IMR-90 (cell line): ENCODE data around the gene RTN4IP1. TPM values are rescaled to one million over a fixed set of nuclear protein-coding genes. Genes with fewer than 3 reads are reported as not detected.
A peak's percentile ranks its signal among the peaks of the same experiment; 100 is the strongest.

Experiments
- ATAC-seq: fragments of 200-7000 bp; cut with Tn5 transposase; 2 replicates; pipeline ENCODE4 v1.9.1; 2020; ENCODE audit warnings: low read depth, mild to moderate bottlenecking, moderate library complexity
- BruUV-seq: library from RNA; stranded (reverse); fragments of 400-500 nt; replicated peaks from 2 replicates; lab custom pipeline; 2021; lab: Mats Ljungman, UMichigan
- CTCF ChIA-PET: fragments of 300-600 bp; formaldehyde crosslinking; extraction: SDS; loops from one replicate; lab custom pipeline; 2021; ENCODE audit warnings: antibody characterized with exemption; lab: Yijun Ruan, JAX
- POLR2A ChIA-PET: fragments of 300-600 bp; sonication (Branson Sonifier 250); formaldehyde crosslinking; loops from one replicate; lab custom pipeline; 2022; ENCODE audit warnings: antibody characterized with exemption; ENCODE audit not compliant: unreplicated experiment; lab: Charles Lee
- DNase-seq: peaks from one replicate; pipeline ENCODE4 v3.0.0; 2013
- H2AFZ ChIP-seq: replicated peaks from 2 replicates; pipeline ENCODE3; 2013; ENCODE audit warnings: low read length, mild to moderate bottlenecking; ENCODE audit not compliant: poor library complexity
- H2AK5ac ChIP-seq: 2 replicates; pipeline ENCODE4 v1.6.1; 2013; ENCODE audit warnings: low read depth, low read length, inconsistent platforms
- H2AK9ac ChIP-seq: replicated peaks from 2 replicates; pipeline ENCODE3; 2013; ENCODE audit warnings: mild to moderate bottlenecking, low read depth, low read length, moderate library complexity; ENCODE audit not compliant: poor library complexity
- H2BK120ac ChIP-seq: 2 replicates; pipeline ENCODE4 v1.6.1; 2013; ENCODE audit warnings: low read depth, low read length, inconsistent platforms
- H2BK15ac ChIP-seq: 3 replicates; pipeline ENCODE4 v1.6.1; 2013; ENCODE audit warnings: low read depth, low read length, inconsistent platforms
- H2BK20ac ChIP-seq: 2 replicates; pipeline ENCODE4 v1.6.1; 2013; ENCODE audit warnings: low read depth, mild to moderate bottlenecking, inconsistent platforms, low read length, moderate library complexity
- H2BK5ac ChIP-seq: 2 replicates; pipeline ENCODE4 v1.6.1; 2013; ENCODE audit warnings: mild to moderate bottlenecking, low read depth, low read length, inconsistent platforms; ENCODE audit not compliant: poor library complexity, severe bottlenecking
- H3K14ac ChIP-seq: replicated peaks from 2 replicates; pipeline ENCODE4 v1.6.1; 2013; ENCODE audit warnings: low read depth, low read length, inconsistent platforms
- H3K18ac ChIP-seq: 2 replicates; pipeline ENCODE4 v1.6.1; 2013; ENCODE audit warnings: low read depth, low read length, control low read depth
- H3K23ac ChIP-seq: 2 replicates; pipeline ENCODE4 v1.6.1; 2013; ENCODE audit warnings: low read depth, low read length, inconsistent platforms
- H3K27ac ChIP-seq: 2 replicates; pipeline ENCODE4 v1.5.1; 2013; ENCODE audit warnings: mild to moderate bottlenecking, control low read depth, low read length; ENCODE audit not compliant: insufficient read depth
- H3K27me3 ChIP-seq: 2 replicates; pipeline ENCODE4 v1.6.1; 2013; ENCODE audit warnings: low read length; ENCODE audit not compliant: control insufficient read depth, insufficient read depth
- H3K36me3 ChIP-seq: 2 replicates; pipeline ENCODE4 v1.6.1; 2013; ENCODE audit warnings: low read length, mixed read lengths; ENCODE audit not compliant: control insufficient read depth, insufficient read depth
- H3K4ac ChIP-seq: 2 replicates; pipeline ENCODE4 v1.6.1; 2013; ENCODE audit warnings: low read depth, low read length, inconsistent platforms
- H3K4me1 ChIP-seq: 2 replicates; pipeline ENCODE4 v1.6.1; 2013; ENCODE audit warnings: low read length, mixed read lengths; ENCODE audit not compliant: control insufficient read depth, insufficient read depth
- H3K4me2 ChIP-seq: 2 replicates; pipeline ENCODE4 v1.6.1; 2013; ENCODE audit warnings: low read depth, mild to moderate bottlenecking, control low read depth, low read length, moderate library complexity
- H3K4me3 ChIP-seq: 2 replicates; pipeline ENCODE4 v1.5.1; 2013; ENCODE audit warnings: low read depth, mild to moderate bottlenecking, control low read depth, low read length, moderate library complexity; ENCODE audit not compliant: insufficient read depth
- H3K56ac ChIP-seq: 2 replicates; pipeline ENCODE4 v1.6.1; 2013; ENCODE audit warnings: low read length, inconsistent platforms; ENCODE audit not compliant: insufficient read depth; ENCODE audit errors: extremely low read depth
- H3K79me1 ChIP-seq, 2 experiments: 2 replicates each; pipeline ENCODE4 v1.6.1; 2013; ENCODE audit warnings: low read length in 2 of 2, inconsistent platforms in 1 of 2, low read depth in 1 of 2
- H3K9ac ChIP-seq: 2 replicates; pipeline ENCODE4 v1.6.1; 2013; ENCODE audit warnings: low read depth, low read length, control low read depth
- H3K9me1 ChIP-seq: 2 replicates; pipeline ENCODE4 v1.6.1; 2013; ENCODE audit warnings: low read length, inconsistent platforms; ENCODE audit not compliant: insufficient read depth
- H3K9me3 ChIP-seq: 2 replicates; pipeline ENCODE4 v1.6.1; 2013; ENCODE audit warnings: low read length; ENCODE audit not compliant: control insufficient read depth, insufficient read depth
- H4K20me1 ChIP-seq: 2 replicates; pipeline ENCODE4 v1.6.1; 2013; ENCODE audit warnings: low read length, inconsistent platforms; ENCODE audit not compliant: insufficient read depth
- H4K5ac ChIP-seq: 2 replicates; pipeline ENCODE4 v1.6.1; 2013; ENCODE audit warnings: mild to moderate bottlenecking, low read depth, low read length, control low read depth
- H4K8ac ChIP-seq, 2 experiments: 2 replicates each; pipeline ENCODE4 v1.6.1; 2013; ENCODE audit warnings: low read depth in 2 of 2, low read length in 2 of 2, control low read depth in 1 of 2, inconsistent platforms in 1 of 2
- H4K91ac ChIP-seq: 2 replicates; pipeline ENCODE4 v1.6.1; 2013; ENCODE audit warnings: low read depth, low read length, inconsistent platforms; ENCODE audit not compliant: insufficient read depth
- CHD1 ChIP-seq: IDR thresholded peaks from 2 replicates; pipeline ENCODE4 v1.6.1; 2012; ENCODE audit warnings: low read depth, low read length, improper control_type of control experiment
- MAZ ChIP-seq: IDR thresholded peaks from 2 replicates; pipeline ENCODE4 v1.6.1; 2012; ENCODE audit warnings: low read depth, mild to moderate bottlenecking, low read length, improper control_type of control experiment, moderate library complexity, borderline replicate concordance
- RCOR1 ChIP-seq: IDR thresholded peaks from 2 replicates; pipeline ENCODE4 v1.6.1; 2012; ENCODE audit warnings: mild to moderate bottlenecking, low read length, improper control_type of control experiment; ENCODE audit not compliant: insufficient replicate concordance
- RFX5 ChIP-seq: IDR thresholded peaks from 2 replicates; pipeline ENCODE4 v1.8.0; 2012; ENCODE audit warnings: low read depth, mild to moderate bottlenecking, low read length, moderate library complexity
- SMC3 ChIP-seq: fragments of 150-350 bp; IDR thresholded peaks from 2 replicates; pipeline ENCODE4 v1.6.1; 2016; ENCODE audit warnings: low read depth, mild to moderate bottlenecking, antibody characterized with exemption, low read length, moderate library complexity
- WGBS, 2 experiments: methylation state at CpG; one replicate each; pipeline versions ENCODE4 v1.1.5 to v1.1.7; 2013; ENCODE audit warnings: missing lambda C conversion rate in 2 of 2; ENCODE audit not compliant: insufficient read length in 1 of 2; ENCODE audit errors: extremely low coverage in 2 of 2; 5-methylcytosine and 5-hydroxymethylcytosine counted together
- dilution Hi-C: fragments of 300-500 bp; cut with HindIII; formaldehyde crosslinking; loops from one replicate; pipeline ENCODE4 v1.14.3; 2018; ENCODE audit warnings: low sequenced_read_pairs; ENCODE audit not compliant: unreplicated experiment
- in situ Hi-C: fragments of 300-500 bp; cut with MboI; formaldehyde crosslinking; loops from 3 replicates; pipeline ENCODE4 v1.14.3; 2019; ENCODE audit warnings: low sequenced_read_pairs, inconsistent platforms, mixed read lengths
- intact Hi-C: fragments of 100-400 bp; cut with micrococcal nuclease; formaldehyde crosslinking; loops from 2 replicates; pipeline ENCODE4 v1.10.0; 2022
- polyA plus RNA-seq, 3 experiments: library from polyadenylated mRNA; depleted of rRNA; stranded (reverse); fragments of >200 nt; gene quantifications; 2 replicates each; pipeline ENCODE4 v1.2.3, GENCODE V29; 2012; ENCODE audit warnings: low replicate concordance in 1 of 3
- total RNA-seq: library from RNA; depleted of rRNA; stranded (reverse); fragments of >200 nt; gene quantifications from 2 replicates; pipeline ENCODE4 v1.2.3, GENCODE V29; 2012

The RTN4IP1 gene
- total and polyA plus RNA-seq, 2 of the 4 experiments (the other 2 are of a cell fraction), result 5.7 to 9.9 TPM

- Histone ChIP-seq H3K27ac (peak overlapping the region; percentile 99), H2BK20ac (peak overlapping the region; percentile 100), H3K18ac (peak overlapping the region; percentile 100), H2BK120ac (peak overlapping the region; percentile 99), H3K4ac (peak overlapping the region; percentile 88), H4K5ac (peak overlapping the region; percentile 99), H4K91ac (peak overlapping the region; percentile 99), H3K79me1 (no peaks in the 10 kb centered on the region), H3K4me2 (peak overlapping the region; percentile 70), H3K9ac (peak overlapping the region; percentile 41; the same call in 1 of the 2 replicates), H4K20me1 (no peaks in the 10 kb centered on the region), H3K23ac (peak overlapping the region; percentile 88), H2BK15ac (peak overlapping the region; percentile 99), H2AFZ (peak overlapping the region; percentile 52), H3K14ac (peak overlapping the region; percentile 89), H4K8ac (peak overlapping the region; percentile 98), H2AK9ac (no peak overlapping the region), H2AK5ac (peak overlapping the region; percentile 94; the same call in 1 of the 2 replicates), H3K36me3 (no peaks in the 10 kb centered on the region), H3K4me1 (peaks cover 5% of the 10 kb centered on the region), H2BK5ac (peak overlapping the region; percentile 100), H3K9me1 (0 out of 2 replicates have a peak, but pooled peaks cover 2% of the 10 kb centered on the region), H3K9me3 (no peaks in the 10 kb centered on the region), H3K56ac (peak overlapping the region; percentile 94), H3K27me3 (no peaks in the 10 kb centered on the region), H3K4me3 (no peak overlapping the region)
- ChIA-PET POLR2A (no interaction called here), CTCF (no interaction called here)
- no CpG with 5 or more reads among the region's 2 CpGs for WGBS, 2 experiments
- intact Hi-C loops, result loop anchor here (2.0 kb wide), 1 partner anchor 16 kb away; no protein-coding TSS in a partner anchor
- ATAC-seq, result no peak
- dilution Hi-C loops, result no loop called here
- no peak for DNase-seq
- TF ChIP-seq SMC3 (no peak), MAZ (no peak), RFX5 (no peak), CHD1 (no peak), RCOR1 (no peak)
- BruUV-seq, result no TSS peak
- in situ Hi-C loops, result no loop called here
Observed at GRCh38 chr6:106528521-106528920, 100.8 kb downstream of the RTN4IP1 start.
